Stimulated activated naive CD4-positive, alpha-beta T cell treated with Interleukin-2 at 50 U/mL for 16 hours (primary cell): Measurements from ENCODE around the gene SLC41A3.
"Not testable (repeated sequence)": the region's sequence is repeated elsewhere in the genome, so short reads cannot be mapped to it uniquely, and the experiment has no call there.

Source experiments
- DNase-seq: peaks from one replicate; lab custom pipeline; 2025; lab: John Stamatoyannopoulos, UW

SLC41A3 gene

GRCh38 chr3:126002189-126002588 is 81.7 kb downstream of the SLC41A3 start:
- DNase-seq: no peak

DNA sequence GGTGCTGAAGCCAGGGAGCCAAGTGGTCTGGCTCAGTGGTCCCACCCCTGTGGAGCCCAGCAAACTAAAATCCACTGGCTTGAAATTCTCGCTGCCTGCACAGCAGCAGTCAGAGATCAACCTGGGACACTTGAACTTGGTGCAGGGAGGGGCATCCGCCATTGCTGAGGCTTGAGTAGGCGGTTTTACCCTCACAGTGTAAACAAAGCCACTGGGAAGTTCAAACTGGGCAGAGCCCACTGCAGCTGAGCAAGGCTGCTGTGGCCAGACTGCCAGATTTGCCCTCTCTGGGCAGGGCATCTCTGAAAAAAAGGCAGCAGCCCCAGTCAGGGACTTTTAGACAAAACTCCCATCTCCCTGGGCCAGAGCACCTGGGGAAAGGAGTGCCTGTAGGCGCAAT is 87.2 kb downstream of the SLC41A3 start:
- not testable (repeated sequence) for DNase-seq

DNA sequence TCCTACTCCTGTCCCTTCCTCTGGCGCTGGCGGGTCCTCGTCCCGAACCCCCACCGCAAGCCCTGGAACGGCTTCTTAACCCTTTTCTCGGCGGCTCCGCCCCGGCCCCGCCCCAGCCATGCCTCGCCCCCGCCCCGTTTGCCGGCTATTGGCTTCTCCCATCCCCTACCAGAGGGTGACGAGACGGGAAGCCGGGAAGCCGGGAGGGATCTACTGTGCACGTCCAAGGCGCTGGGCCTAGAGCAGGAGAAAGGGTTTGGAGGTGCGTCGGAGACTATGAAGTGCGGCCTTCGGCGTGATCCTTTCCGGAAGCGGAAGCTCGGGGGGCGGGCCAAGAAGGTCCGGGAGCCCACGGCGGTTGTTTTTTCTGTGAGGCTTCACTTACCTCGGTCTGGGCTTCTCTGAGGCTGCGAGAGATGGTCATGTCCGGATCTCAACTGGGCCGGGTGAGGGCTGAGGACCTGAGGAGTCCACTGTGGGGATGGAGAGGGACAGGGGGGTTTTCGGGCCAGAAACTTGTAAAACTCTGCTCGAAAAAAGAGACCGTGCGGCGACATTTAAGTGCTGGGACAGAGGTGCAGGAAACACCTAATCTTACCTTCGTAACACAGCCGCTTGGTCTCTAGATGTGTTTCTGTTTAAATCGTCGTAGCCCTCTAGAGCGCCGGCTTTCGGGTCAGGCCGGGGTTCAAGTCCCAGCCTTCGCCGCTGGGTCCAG is 93.5 kb downstream of the SLC41A3 start:
- peak; percentile 61 for DNase-seq

GRCh38 chr3:125984951-125985350 is 99.0 kb downstream of the SLC41A3 start:
- DNase-seq: not testable (repeated sequence)

DNA sequence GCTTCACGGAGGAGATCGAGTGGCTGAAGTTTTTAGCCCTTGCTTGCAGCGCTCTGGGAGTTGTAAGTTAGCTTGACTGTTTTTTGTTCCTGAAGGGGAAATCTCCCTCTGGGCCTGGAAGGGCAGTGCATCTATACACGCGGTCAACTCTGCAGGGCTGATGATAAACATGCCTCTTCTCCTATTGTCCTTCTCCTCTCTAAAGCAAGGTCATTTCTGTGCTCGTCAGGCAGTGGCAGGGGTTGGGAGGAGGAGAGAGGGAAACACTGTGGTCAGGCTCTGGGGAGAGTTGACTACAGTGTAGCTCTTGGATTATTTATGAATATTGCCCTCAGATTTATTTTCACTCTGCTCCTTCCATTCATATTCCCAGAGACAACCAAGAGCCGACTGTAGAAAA is 106.8 kb downstream of the SLC41A3 start:
- not testable (repeated sequence) for DNase-seq

- not testable (repeated sequence) for DNase-seq
Measured at GRCh38 chr3:125976003-125976390, 107.9 kb downstream of the SLC41A3 start.

DNA sequence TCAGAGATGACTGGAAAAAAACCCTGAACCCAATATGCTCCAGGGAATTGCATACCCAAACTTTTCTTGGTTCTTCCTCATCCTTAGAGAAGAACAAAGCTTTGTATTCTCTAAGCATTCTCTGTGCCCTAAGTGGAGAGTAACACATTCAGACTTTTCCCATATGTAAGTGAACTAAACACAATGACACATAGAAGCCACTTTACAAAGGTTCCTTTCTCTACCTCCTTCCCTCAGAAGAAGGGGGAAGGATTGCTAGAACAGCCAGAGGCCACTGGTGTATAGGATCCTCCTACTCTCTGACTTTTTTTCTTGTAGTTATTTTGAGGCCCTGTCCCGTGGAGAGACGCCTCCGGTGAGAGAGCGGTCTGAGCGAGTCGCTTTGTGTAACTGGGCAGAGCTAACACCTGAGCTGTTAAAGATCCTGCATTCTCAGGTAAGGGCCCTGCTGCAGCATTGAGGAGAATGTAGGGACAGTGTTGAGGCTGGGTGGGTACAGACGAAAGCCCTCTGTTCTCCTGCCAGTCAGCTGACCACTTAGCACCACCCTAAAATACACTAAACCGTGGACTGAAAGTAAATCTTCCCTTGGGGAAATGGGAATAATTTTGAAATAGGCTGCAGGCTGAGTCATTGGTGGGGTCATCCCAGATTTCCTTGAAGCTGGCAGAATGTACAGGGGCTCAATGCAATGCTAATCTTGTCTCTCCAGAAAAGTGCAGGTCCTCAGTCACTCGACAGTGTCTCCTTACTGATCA is 108.5 kb downstream of the SLC41A3 start:
- DNase-seq: not testable (repeated sequence)

DNA sequence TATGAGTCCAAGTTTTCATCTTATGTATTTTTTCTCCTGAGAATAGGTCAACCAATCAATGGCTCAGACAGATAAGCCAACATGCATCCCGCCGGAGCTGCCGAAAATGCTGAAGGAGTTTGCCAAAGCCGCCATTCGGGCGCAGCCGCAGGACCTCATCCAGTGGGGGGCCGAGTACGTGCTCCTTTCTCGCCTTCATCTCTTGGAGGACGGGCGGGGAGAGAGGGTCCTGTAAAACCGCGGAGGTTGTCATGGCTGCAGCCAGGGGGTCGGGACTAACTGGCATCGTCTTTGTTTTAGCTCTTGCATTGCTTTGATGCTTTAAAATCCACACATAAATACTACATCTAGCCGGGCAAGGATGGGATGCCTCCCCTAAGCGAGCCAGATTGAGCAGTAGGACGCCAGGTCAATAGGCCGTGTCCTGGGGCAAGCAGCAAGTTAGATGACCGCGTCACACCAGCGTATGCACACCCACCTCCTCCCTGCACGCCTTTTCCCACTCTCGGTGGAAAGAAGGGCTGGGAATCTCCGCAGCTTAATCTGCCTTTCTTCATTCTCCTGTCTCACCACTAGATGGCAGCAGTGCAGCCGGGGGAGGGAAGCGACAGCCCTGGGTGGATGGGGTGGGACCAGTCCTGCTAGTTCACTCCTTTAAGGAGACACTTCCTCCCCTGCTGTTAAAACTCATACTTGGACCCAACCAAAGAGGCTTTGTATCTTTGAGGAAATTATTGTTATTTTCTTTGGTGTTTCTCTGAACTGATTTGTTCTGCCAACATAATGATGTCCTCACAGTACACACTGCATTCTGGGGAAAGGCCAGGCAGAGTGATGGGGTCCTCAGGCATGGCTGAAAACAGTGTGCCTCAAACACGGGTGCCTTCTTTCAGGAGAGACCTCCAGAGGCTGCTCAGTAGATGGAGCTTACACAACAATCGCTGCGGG is 111.7 kb downstream of the SLC41A3 start:
- not testable (repeated sequence) for DNase-seq

DNA sequence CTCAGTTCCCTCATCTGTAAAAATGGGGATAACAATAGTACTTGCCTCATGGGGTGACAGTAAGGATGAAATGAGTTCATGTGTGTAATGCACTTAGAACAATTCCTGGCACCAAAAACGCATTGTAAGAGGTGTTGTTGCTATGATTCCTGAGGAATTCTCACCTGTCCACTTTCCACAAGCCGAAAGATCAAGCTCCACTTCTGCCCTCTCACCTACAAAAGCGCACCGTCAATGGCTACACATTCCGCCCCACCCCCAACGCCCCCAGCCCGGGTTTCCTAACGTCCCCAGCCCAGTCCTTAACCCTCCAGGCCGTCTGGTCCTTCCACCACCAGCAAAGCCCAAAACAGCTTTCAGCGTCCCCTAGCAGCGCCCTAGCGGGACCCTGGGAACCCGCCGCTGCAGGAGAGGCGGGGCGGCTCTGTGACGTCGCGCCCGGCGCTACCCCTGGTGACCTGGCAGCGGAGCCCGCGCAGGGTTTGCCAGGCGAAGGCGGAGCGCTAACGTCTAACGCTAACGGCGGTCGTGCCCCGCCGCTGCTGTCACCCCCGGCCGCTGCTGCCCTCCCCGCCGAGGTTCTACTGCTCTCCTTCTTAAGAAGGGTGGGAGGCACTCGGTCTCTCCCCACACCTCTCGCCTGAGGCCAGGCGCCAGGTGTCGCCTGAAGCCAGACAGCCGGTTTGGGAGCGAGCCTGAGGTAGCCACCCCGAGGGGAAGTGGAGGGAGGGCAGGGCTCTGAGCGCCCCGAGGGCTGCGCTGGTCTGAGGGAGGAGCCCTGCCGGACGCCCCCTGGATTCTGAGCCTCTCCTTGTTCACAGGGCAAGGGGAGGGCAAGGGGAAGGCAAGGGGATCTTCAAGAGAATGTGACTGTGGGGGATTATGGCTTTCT is 115.0 kb downstream of the SLC41A3 start, which contains the start of gene ROPN1B:
TSS of gene ROPN1B (plus strand) at position 478 of the 892 bp plus-strand sequence. CDS start 2,877 bp downstream, outside the sequence.
- DNase-seq: not testable (repeated sequence)

GRCh38 chr3:125968121-125968520 is 115.8 kb downstream of the SLC41A3 start:
- DNase-seq: not testable (repeated sequence)

DNA sequence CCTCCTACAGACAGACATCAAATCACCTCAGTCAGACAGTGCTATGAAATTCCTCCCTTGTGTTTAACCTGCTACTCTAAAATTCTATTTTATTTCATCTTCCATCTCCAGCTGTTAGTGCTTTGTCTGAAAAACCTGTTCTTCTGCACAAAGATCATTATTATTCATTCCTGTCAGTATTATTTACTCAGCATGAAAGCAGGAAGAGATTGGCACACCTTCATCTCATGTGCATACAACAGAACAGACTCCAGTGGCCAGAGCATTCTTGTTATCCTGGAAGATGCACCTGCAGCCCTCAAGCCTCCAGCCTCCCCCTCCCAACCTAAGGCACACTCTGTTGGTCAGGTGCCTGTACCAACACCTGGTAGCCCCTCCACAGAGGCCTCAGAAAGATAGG is 116.8 kb downstream of the SLC41A3 start:
- DNase-seq: no peak

DNA sequence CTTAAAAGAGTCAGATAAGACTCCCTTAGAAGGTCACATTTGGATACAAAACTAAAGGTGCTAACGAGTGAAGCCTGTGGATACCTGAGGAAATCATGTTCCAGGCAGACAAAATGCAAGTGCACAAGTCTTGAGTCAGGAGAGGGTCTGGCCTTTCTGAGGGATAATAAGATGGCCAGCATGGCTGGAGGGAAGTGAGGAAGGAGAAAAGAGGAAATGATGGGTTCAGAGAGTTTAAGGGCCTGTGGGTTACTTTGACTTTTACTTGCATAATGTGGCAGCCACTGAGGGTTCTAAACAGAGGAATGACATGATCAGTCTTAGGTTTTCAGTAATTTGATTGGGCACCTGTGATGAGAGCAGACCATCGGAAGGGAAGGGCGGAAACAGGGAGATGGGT is 118.4 kb downstream of the SLC41A3 start:
- DNase-seq: no peak

DNA sequence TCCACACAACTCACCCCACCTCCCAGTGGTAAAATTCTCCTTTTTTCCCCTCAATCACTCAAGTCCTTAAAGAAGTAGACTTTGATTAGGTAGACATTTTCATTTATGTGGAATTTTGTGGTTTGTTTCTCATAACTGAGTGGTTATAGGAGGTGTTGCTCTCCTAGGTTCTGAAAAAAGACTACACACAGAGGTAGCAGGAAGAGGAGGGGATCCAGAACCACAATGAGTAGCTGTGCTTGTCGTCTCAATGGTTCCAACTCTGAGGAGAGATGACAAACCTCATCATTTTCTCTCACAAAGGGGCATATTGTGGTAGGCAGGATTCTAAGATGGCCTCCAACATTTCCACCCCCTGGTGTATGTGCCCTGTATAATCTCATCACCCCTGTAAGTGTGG is 120.1 kb downstream of the SLC41A3 start:
- DNase-seq: not testable (repeated sequence)

GRCh38 chr3:125961289-125961589 is 122.7 kb downstream of the SLC41A3 start:
- no peak for DNase-seq

DNA sequence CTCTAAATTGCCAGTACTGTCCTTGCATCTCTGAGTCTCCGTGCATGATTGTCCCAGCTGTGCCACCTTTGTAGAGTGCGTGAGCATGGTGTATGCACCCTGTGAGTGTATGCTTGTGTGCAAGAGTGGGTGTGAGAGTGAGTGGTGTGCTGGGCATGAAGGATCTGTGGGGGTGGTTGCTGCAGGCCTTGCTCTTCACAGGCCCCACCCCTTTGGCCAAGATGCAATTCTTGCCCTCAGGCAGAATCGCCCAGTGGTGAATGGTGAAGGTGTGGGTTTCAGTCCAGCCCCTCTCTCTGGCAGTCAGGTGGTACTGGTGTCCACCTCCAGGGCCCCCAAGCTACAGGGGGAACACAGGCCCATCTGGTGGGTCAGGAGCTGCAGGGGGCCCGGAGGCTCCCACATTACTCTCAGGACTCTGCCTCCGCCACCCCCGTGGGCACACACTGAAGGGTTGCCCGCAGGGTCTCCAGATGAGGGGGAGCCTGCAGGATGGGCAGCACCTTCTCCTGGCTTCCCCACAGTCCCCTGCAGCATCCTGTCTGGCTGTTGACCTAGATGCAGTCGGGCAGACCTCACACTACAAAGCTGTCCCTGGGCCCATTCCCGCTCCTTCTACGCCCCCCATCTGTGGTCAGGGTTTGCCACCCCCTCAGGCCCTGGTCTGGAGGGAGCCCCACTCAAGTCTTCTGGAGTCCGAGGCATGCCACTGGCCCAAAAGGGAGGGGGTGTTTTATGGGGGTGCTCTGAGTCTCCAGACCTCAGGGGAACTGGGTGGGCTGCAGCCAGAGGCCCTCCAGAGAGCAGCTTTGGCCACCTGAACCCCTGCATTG is 123.3 kb downstream of the SLC41A3 start:
- DNase-seq: no peak

GRCh38 chr3:125960066-125960424 is 123.9 kb downstream of the SLC41A3 start:
- no peak for DNase-seq

DNA sequence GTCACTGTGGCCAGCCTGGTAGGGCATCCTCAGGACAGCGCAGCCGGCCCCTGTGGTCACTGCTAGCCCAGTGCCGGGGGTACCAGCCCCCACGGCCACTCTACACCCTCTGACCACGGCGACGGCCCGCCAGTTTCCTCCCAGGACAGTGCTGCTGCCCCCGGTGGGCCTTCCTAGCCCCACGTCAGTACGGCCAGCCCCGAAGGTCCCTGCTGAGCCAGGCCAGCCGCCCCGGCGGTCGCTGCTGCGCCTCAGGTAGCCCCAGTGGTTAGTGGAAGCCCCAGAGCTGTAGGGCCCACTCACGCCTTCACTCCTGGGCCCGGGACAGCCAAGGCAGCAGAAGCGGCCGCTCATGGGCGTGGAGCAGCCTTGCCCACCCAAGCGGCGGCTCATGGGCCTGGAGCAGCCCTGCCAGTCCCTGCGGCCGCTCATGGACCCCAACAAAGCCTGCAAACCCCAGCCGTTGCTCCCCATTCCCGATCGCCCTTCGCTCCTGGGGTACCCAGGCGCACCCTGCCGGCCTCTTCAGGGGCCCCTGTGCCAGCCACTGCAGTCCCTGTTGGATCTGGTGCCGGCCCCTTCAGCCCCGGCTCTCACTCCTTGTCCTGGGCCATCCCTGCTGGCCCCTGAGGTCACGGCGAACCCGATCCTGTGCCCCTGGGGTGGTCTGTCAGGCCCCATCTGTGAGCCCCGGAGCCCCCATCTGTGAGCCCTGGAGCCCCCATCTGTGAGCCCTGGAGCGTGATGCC is 124.4 kb downstream of the SLC41A3 start:
- no peak for DNase-seq

DNA sequence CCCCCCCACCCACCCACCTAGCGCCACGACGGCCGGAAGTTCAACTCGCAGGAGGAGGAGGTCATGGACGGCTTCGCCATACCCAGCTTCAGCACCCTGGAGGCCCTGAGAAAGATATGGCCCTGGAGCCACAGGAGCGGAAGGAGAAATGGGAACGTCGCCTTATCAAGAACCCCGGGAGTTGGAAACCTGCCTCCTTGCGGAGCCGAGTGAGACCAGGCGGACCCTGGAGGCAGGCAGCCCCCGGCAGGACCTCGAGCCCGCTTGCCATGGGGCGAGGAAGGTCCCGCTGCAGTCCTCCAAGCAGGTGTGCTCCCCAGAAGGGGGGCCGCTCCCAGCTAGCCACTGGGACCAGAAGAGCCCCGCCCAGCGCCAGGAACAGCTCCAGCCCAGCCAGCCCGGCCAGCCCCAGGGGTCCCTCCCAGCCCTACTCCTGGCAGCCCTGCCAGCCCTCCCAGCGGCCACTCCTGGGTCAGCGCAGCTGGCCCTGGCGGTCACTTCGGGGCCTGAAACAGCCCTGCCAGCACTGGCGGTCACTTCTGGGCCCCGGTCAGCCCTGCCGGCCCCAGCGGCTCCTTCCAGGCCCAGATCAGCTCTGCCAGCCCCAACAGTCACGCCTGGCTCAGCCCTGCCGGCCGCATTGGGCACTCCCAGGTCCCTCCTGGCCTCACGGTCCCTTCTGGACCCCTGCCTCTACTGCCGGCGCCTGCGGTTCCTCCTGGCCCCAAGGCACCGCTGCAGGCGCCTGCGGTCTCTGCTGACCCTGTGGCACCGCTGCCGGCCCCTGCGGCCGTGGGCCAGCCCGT is 125.2 kb downstream of the SLC41A3 start:
- no peak for DNase-seq
